HEK293T (cell line): ENCODE measurements around the gene DIPK1A.

Experiments
- CTCF ChIA-PET: fragments of 350-600 bp; formaldehyde crosslinking; extraction: SDS; loops from one replicate; lab custom pipeline; 2021; ENCODE audit warnings: antibody characterized with exemption, inconsistent platforms; lab: Yijun Ruan, JAX
- POLR2A ChIA-PET: fragments of 350-600 bp; formaldehyde crosslinking; extraction: SDS; loops from one replicate; lab custom pipeline; 2020; ENCODE audit warnings: antibody characterized with exemption, inconsistent platforms; lab: Yijun Ruan, JAX
- DNase-seq: peaks from one replicate; pipeline ENCODE4 v3.0.0; 2012; ENCODE audit warnings: mixed read lengths; ENCODE audit errors: extremely low spot score
- ARNT ChIP-seq: fragments of 450-650 bp; IDR thresholded peaks from 2 replicates; pipeline ENCODE4 v1.6.1; 2017; ENCODE audit warnings: mild to moderate bottlenecking
- BHLHE40 ChIP-seq: fragments of 450-650 bp; IDR thresholded peaks from 2 replicates; pipeline ENCODE4 v1.6.1; 2016; ENCODE audit warnings: mild to moderate bottlenecking, moderate library complexity, borderline replicate concordance
- CTBP1 ChIP-seq: fragments of 450-650 bp; IDR thresholded peaks from 2 replicates; pipeline ENCODE4 v1.6.1; 2016; ENCODE audit warnings: borderline replicate concordance
- ELF4 ChIP-seq: fragments of 450-650 bp; IDR thresholded peaks from 2 replicates; pipeline ENCODE4 v1.6.1; 2017; ENCODE audit warnings: antibody characterized with exemption
- FOXA1 ChIP-seq: fragments of 450-650 bp; IDR thresholded peaks from 2 replicates; pipeline ENCODE4 v1.6.1; 2016; ENCODE audit warnings: mild to moderate bottlenecking
- FOXK2 ChIP-seq: fragments of 450-650 bp; IDR thresholded peaks from 2 replicates; pipeline ENCODE4 v1.6.1; 2016; ENCODE audit warnings: mild to moderate bottlenecking
- FOXM1 ChIP-seq: fragments of 450-650 bp; IDR thresholded peaks from 2 replicates; pipeline ENCODE4 v1.6.1; 2017; ENCODE audit warnings: mild to moderate bottlenecking, borderline replicate concordance
- HDGF ChIP-seq: fragments of 450-650 bp; IDR thresholded peaks from 2 replicates; pipeline ENCODE4 v1.6.1; 2017; ENCODE audit warnings: antibody characterized with exemption, borderline replicate concordance
- L3MBTL2 ChIP-seq: fragments of 450-650 bp; conservative IDR thresholded peaks from 2 replicates; pipeline ENCODE4 v1.6.1; 2016; ENCODE audit warnings: mild to moderate bottlenecking
- LEF1 ChIP-seq: fragments of 450-650 bp; IDR thresholded peaks from 2 replicates; pipeline ENCODE4 v1.6.1; 2017; ENCODE audit warnings: mild to moderate bottlenecking, borderline replicate concordance
- NFRKB ChIP-seq: fragments of 450-650 bp; IDR thresholded peaks from 2 replicates; pipeline ENCODE4 v1.6.1; 2016; ENCODE audit warnings: mild to moderate bottlenecking, moderate library complexity
- PKNOX1 ChIP-seq: fragments of 450-650 bp; IDR thresholded peaks from 2 replicates; pipeline ENCODE4 v1.6.1; 2016
- SP1 ChIP-seq: fragments of 450-650 bp; IDR thresholded peaks from 2 replicates; pipeline ENCODE4 v1.6.1; 2017
- SUZ12 ChIP-seq: fragments of 450-650 bp; IDR thresholded peaks from 2 replicates; pipeline ENCODE4 v1.6.1; 2016; ENCODE audit warnings: mild to moderate bottlenecking
- TARDBP ChIP-seq: fragments of 450-650 bp; IDR thresholded peaks from 2 replicates; pipeline ENCODE4 v1.6.1; 2016
- ZNF384 ChIP-seq: fragments of 450-650 bp; IDR thresholded peaks from 2 replicates; pipeline ENCODE4 v1.6.1; 2016

The DIPK1A gene

DNA sequence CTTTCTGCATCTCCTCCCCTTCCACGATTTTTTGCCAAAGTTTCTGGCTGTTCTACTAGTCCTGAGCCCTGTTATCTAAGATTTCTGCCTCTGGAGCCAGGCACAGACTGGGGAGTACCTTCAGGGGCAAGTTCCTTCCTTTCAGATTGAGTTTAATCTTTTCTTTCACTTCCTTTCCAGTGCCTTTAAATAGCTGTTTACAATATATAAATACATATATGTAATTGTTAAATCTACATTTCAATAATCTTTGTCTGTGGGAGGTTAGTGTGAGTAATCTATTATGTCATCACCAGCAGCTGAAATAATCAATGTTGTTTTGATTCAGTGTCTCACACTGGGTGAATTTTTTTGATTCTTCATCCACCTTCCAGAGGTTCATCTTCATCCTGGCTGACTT lies 31.8 kb downstream of the DIPK1A start:
- CTCF ChIA-PET = interaction anchor here (1.2 kb wide), 1 partner anchor 33 kb away, joined by 4 read pairs; no protein-coding TSS in a partner anchor
- no peak for DNase-seq
- POLR2A ChIA-PET = no interaction called here
- TF ChIP-seq ARNT (no peak), LEF1 (no peak), BHLHE40 (no peak), FOXA1 (no peak), L3MBTL2 (no peak), ELF4 (no peak)

GRCh38 chr1:92927870-92928269 lies 33.4 kb downstream of the DIPK1A start:
- TF ChIP-seq BHLHE40 = no peak
- TF ChIP-seq L3MBTL2 = no peak
- no peak for TF ChIP-seq CTBP1
- TF ChIP-seq SP1 = no peak
- TF ChIP-seq ELF4 = no peak
- TF ChIP-seq ARNT = no peak
- no peak for TF ChIP-seq HDGF
- no peak for TF ChIP-seq PKNOX1
- TF ChIP-seq ZNF384 = no peak
- no peak for DNase-seq
- ChIA-PET POLR2A (no interaction called here), CTCF (no interaction called here)

- no peak for TF ChIP-seq ELF4
- no peak for TF ChIP-seq SP1
- TF ChIP-seq FOXK2 = no peak
- TF ChIP-seq TARDBP = no peak
- TF ChIP-seq HDGF = no peak
- TF ChIP-seq PKNOX1 = no peak
- no peak for TF ChIP-seq LEF1
- TF ChIP-seq FOXA1 = no peak
- TF ChIP-seq FOXM1 = no peak
- TF ChIP-seq L3MBTL2 = no peak
- TF ChIP-seq ARNT = no peak
- TF ChIP-seq ZNF384 = no peak
- TF ChIP-seq CTBP1 = no peak
- no peak for TF ChIP-seq NFRKB
- TF ChIP-seq SUZ12 = no peak
- TF ChIP-seq BHLHE40 = no peak
- no peak for DNase-seq
- ChIA-PET POLR2A (no interaction called here), CTCF (no interaction called here)
These were observed 34.4 kb downstream of the DIPK1A start for GRCh38 chr1:92926873-92927272.

GRCh38 chr1:92924501-92924900 lies 36.8 kb downstream of the DIPK1A start:
- CTCF ChIA-PET = interaction anchor here (0.6 kb wide), 1 partner anchor 19 kb away, joined by 3 read pairs; no protein-coding TSS in a partner anchor
- no peak for TF ChIP-seq CTBP1
- no peak for TF ChIP-seq PKNOX1
- no peak for TF ChIP-seq ZNF384
- TF ChIP-seq FOXA1 = no peak
- TF ChIP-seq NFRKB = no peak
- TF ChIP-seq ELF4 = no peak
- TF ChIP-seq HDGF = no peak
- no peak for TF ChIP-seq SP1
- TF ChIP-seq ARNT = no peak
- TF ChIP-seq LEF1 = no peak
- TF ChIP-seq FOXK2 = no peak
- TF ChIP-seq FOXM1 = no peak
- no peak for TF ChIP-seq BHLHE40
- TF ChIP-seq L3MBTL2 = no peak
- TF ChIP-seq TARDBP = no peak
- no peak for TF ChIP-seq SUZ12
- POLR2A ChIA-PET = no interaction called here

GRCh38 chr1:92923664-92924063 lies 37.6 kb downstream of the DIPK1A start:
- TF ChIP-seq PKNOX1 = no peak
- TF ChIP-seq CTBP1 = no peak
- TF ChIP-seq NFRKB = no peak
- TF ChIP-seq FOXK2 = no peak
- no peak for TF ChIP-seq LEF1
- CTCF ChIA-PET = interaction anchor here (0.7 kb wide), 1 partner anchor 625 kb away, joined by 5 read pairs; no protein-coding TSS in a partner anchor
- POLR2A ChIA-PET = no interaction called here
- DNase-seq = no peak

More at GRCh38 chr1:92924501-92924900, 36.8 kb downstream of the DIPK1A start:
- no peak for DNase-seq

DNA sequence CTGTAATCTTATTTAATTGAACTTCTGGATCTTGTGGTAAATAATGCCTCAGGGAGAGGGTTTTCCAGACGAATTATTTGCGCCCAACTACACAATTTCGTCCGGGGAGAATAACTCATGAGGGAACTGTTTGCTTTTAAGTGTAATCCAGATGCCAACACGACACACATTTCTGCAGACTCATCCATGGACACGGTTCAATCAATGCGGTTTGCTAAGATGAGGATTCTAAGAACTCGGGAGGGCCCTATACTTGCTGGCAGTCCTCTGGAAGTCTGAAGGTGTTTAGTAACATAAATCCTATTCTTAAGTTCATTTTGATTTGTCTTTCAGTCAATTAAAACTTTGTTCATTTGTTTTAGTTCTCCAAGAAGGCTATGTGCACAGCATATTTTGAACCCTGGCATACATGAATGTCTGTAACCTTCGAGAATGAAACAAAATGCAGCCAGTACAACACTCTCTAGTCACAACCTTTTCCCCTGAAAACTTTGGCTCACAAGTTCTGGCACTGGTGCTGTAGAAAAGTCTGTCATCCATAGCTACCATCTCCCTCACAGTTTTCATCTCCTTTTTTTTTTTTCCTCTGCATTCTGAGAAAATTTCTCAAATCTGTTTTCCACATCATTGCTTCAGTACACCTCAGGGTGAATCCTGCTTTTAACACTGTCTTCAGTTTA lies 38.8 kb downstream of the DIPK1A start:
- no peak for TF ChIP-seq SP1
- no peak for TF ChIP-seq FOXA1
- TF ChIP-seq SUZ12 = no peak
- no peak for TF ChIP-seq TARDBP
- TF ChIP-seq L3MBTL2 = no peak
- no peak for TF ChIP-seq ZNF384
- no peak for TF ChIP-seq FOXM1
- TF ChIP-seq HDGF = no peak
- TF ChIP-seq LEF1 = no peak
- no peak for TF ChIP-seq ARNT
- no peak for TF ChIP-seq NFRKB
- TF ChIP-seq ELF4 = no peak
- TF ChIP-seq PKNOX1 = no peak
- DNase-seq = no peak
- CTCF ChIA-PET = no interaction called here
- POLR2A ChIA-PET = interaction anchor here (0.7 kb wide), 1 partner anchor 22 kb away, joined by 3 read pairs; no protein-coding TSS in a partner anchor
